NK-92 (cell line): ENCODE measurements around the gene TBC1D14.

Experiments
- DNase-seq: peaks from one replicate; lab custom pipeline; 2025; ENCODE audit not compliant: unreplicated experiment; lab: John Stamatoyannopoulos, UW

The TBC1D14 gene

GRCh38 chr4:6991771-6992557 is 82.3 kb downstream of the TBC1D14 start:
- DNase-seq: no peak

- DNase-seq: no peak
These were observed 83.4 kb downstream of the TBC1D14 start for GRCh38 chr4:6992728-6993677.

- no peak for DNase-seq
These were observed 86.9 kb downstream of the TBC1D14 start for GRCh38 chr4:6996481-6996880.

GRCh38 chr4:6999172-7000086 is 89.8 kb downstream of the TBC1D14 start:
- no peak for DNase-seq

GRCh38 chr4:7000421-7001176 is 91.0 kb downstream of the TBC1D14 start:
- no peak for DNase-seq

GRCh38 chr4:7001271-7001670 is 91.6 kb downstream of the TBC1D14 start:
- no peak for DNase-seq

GRCh38 chr4:7002336-7002735 is 92.7 kb downstream of the TBC1D14 start:
- no peak for DNase-seq

GRCh38 chr4:7003176-7003878 is 93.7 kb downstream of the TBC1D14 start:
- no peak for DNase-seq

GRCh38 chr4:7003879-7004240 is 94.2 kb downstream of the TBC1D14 start:
- DNase-seq: no peak

GRCh38 chr4:7004331-7004730 is 94.7 kb downstream of the TBC1D14 start:
- DNase-seq: no peak

GRCh38 chr4:7005571-7005970 is 95.9 kb downstream of the TBC1D14 start:
- no peak for DNase-seq

- DNase-seq: no peak
These were observed 96.8 kb downstream of the TBC1D14 start for GRCh38 chr4:7006411-7006810.

- DNase-seq: no peak
These were observed 97.7 kb downstream of the TBC1D14 start for GRCh38 chr4:7007142-7007907.

- no peak for DNase-seq
These were observed 98.3 kb downstream of the TBC1D14 start for GRCh38 chr4:7007944-7008343.

GRCh38 chr4:7009564-7009963 is 99.9 kb downstream of the TBC1D14 start:
- no peak for DNase-seq

- DNase-seq: no peak
These were observed 103.5 kb downstream of the TBC1D14 start for GRCh38 chr4:7013175-7013574.

- DNase-seq: no peak
These were observed 105.2 kb downstream of the TBC1D14 start for GRCh38 chr4:7014815-7015214.

- no peak for DNase-seq
These were observed 105.9 kb downstream of the TBC1D14 start for GRCh38 chr4:7015383-7016035.
